HG02588 (cell line): Measurements from ENCODE around the gene RNF148.

Experiments
- ATAC-seq: cut with Tn5 transposase; IDR thresholded peaks from one replicate; pipeline ENCODE4 v1.9.1; 2021; ENCODE audit warnings: mild to moderate bottlenecking, moderate library complexity; ENCODE audit not compliant: unreplicated experiment

Gene RNF148

GRCh38 chr7:122702872-122703510, at the start of gene RNF148:
RNF148 (minus strand) TSS chr7:122702922; CDS start chr7:122702750, 172 bp downstream.
- no peak for ATAC-seq

GRCh38 chr7:122750389-122750788, 47.7 kb upstream of the RNF148 start:
- ATAC-seq, result no peak

GRCh38 chr7:122748195-122748594, 45.5 kb upstream of the RNF148 start:
- ATAC-seq, result no peak

- ATAC-seq, result no peak
Measured at GRCh38 chr7:122746948-122747347, 44.2 kb upstream of the RNF148 start.

- no peak for ATAC-seq
Measured at GRCh38 chr7:122743211-122743610, 40.5 kb upstream of the RNF148 start.

- ATAC-seq, result no peak
Measured at GRCh38 chr7:122738947-122739346, 36.2 kb upstream of the RNF148 start.

GRCh38 chr7:122736183-122736582, 33.5 kb upstream of the RNF148 start:
- ATAC-seq, result no peak

GRCh38 chr7:122727759-122728158, 25.0 kb upstream of the RNF148 start:
- no peak for ATAC-seq

GRCh38 chr7:122727354-122727753, 24.6 kb upstream of the RNF148 start:
- ATAC-seq, result no peak

- ATAC-seq, result no peak
Measured at GRCh38 chr7:122726881-122727280, 24.2 kb upstream of the RNF148 start.

GRCh38 chr7:122724366-122724765, 21.6 kb upstream of the RNF148 start:
- no peak for ATAC-seq

GRCh38 chr7:122719010-122719578, 16.4 kb upstream of the RNF148 start:
- no peak for ATAC-seq

GRCh38 chr7:122717356-122718089, 14.8 kb upstream of the RNF148 start:
- no peak for ATAC-seq

GRCh38 chr7:122715183-122715582, 12.5 kb upstream of the RNF148 start:
- no peak for ATAC-seq

- no peak for ATAC-seq
Measured at GRCh38 chr7:122710916-122711315, 8.2 kb upstream of the RNF148 start.

- ATAC-seq, result no peak
Measured at GRCh38 chr7:122709930-122710646, 7.4 kb upstream of the RNF148 start.

- ATAC-seq, result no peak
Measured at GRCh38 chr7:122706836-122707235, 4.1 kb upstream of the RNF148 start.

- no peak for ATAC-seq
Measured at GRCh38 chr7:122699017-122699416, 3.7 kb downstream of the RNF148 start, which contains the start of gene RNF133. RNF133 (minus strand) TSS chr7:122699117; CDS start chr7:122698918, 199 bp downstream.

GRCh38 chr7:122695816-122696215, 6.9 kb downstream of the RNF148 start:
- no peak for ATAC-seq

GRCh38 chr7:122694697-122695096, 8.0 kb downstream of the RNF148 start:
- no peak for ATAC-seq

- ATAC-seq, result no peak
Measured at GRCh38 chr7:122692769-122693309, 9.9 kb downstream of the RNF148 start.
